ENCODE data around the gene CYB561D1.

CYB561D1 gene

GRCh38 chr1:109501644-109502363, 7.9 kb downstream of the CYB561D1 start:
- no peak for DNase-seq (ENCODE audit: low read depth in 2 of 2)

DNA sequence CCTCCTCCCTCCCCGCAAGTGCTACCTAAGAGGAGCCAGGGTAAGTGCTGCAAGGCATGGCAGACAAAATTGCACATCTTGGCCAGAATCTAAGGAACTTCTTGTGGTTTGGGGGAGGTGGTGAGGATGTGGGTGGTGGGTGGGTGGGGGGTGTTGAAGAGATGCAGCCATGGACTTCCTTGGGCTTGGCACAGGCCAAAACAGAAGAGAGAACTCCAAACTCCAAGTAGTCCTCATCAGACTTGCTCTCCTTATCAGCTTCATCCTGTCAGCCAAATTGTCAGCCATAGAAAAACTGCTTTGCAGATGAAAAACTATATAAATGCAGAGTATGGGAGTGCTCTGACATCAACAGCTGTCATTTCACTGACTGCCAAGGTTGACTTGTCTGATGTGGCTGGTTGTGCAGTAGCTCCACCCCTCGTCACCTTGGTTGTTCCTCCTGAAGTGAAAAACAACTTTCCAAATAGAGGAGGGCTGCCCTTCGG, 8.5 kb downstream of the CYB561D1 start:
- no peak for DNase-seq (ENCODE audit: low read depth in 2 of 2)

DNA sequence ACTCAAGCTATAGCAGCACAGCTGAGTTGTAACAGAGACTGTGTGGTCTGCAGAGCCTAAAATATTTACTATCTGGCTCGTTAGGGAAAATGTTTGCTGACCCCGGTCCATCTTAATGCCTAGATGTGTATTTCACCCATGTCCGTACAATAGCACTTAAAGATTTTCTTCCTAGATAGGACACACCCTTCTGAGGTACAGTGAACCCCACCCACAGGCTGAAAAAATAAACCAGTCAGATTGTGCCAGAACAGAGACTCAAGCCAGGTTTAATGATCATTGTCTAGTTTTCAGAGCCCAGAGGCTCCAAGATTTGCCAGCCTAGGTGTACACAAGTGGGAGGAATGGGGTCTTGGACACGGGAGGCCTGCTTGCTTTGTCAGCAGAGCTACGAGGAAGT, 10.0 kb downstream of the CYB561D1 start:
- no peak for DNase-seq (ENCODE audit: low read depth in 2 of 2)

- no peak for DNase-seq (ENCODE audit: low read depth in 2 of 2)
Measured at GRCh38 chr1:109504974-109505373, 11.1 kb downstream of the CYB561D1 start.

GRCh38 chr1:109508001-109508872, 14.3 kb downstream of the CYB561D1 start:
- no peak for DNase-seq (ENCODE audit: low read depth in 2 of 2)

DNA sequence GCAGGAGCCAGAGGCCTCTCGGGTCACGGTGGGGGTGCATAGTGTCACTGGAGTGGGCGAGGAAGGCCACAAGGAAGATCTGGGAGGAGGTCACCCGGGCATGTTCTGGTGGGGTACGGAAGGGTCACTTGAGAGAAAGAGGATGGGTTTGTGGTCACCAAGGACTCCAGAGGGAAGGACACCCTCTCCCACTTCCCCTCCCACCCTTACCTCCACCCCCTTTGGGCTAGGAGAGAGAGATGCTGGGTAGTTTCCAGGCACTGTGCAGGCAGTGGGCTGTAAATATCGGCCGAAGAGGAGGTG, 14.9 kb downstream of the CYB561D1 start:
- no peak for DNase-seq (ENCODE audit: low read depth in 2 of 2)

DNA sequence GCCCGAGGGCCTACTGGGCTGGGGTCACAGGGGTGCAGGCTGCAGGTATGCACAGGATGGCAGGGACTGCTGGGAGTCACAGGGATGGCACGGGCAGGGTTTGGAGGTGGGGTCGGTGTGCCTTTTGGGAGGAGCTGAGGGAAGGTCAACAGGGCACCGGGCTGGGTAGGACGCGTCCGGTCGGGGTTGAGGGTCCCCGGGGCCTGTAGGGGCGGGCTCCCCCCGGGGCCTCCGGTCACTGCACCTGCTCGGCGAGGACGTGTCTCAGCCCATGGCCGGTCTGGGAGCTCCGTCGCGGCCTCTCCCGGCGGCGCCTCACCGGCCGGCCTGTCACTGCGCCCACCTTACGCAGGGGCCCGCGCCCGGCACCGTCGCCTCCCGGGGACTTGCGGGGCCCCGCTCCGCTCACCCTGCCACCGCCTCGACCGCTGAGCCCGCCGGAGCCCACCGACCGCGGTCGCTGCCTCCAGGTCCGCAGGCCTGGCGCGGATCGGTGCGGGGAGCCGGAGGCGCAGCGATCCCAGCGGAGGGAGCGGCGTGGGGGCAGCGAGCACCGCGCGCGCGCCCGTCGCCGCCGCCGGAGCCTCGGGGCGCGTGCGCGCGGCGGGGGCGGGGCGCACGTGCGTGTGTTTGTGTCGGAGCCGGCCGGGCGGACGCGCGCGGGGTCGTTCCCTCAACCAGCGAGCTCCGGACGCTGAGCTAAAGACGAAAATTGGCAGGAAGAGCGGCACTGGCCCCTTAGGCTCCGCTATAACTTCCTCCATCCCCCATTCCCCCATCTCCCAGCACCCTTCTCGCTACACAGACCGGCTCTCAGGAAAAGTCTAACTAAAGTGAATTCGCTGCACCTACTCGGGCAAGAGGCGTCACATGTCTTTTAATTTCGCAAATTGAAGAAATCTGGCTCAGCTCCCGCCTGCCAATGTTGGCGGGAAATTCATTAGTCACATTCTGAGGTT, 15.6 kb downstream of the CYB561D1 start, which contains the start of gene AMIGO1:
Gene AMIGO1 (minus strand): TSS at position 552 of the 959 bp plus-strand sequence. CDS start 815 bp downstream, outside the sequence.
- DNase-seq (ENCODE audit: low read depth in 2 of 2) = peak in 1 of 2 donors; percentile 35

GRCh38 chr1:109513110-109513710, 19.3 kb downstream of the CYB561D1 start:
- no peak for DNase-seq (ENCODE audit: low read depth in 2 of 2)

DNA sequence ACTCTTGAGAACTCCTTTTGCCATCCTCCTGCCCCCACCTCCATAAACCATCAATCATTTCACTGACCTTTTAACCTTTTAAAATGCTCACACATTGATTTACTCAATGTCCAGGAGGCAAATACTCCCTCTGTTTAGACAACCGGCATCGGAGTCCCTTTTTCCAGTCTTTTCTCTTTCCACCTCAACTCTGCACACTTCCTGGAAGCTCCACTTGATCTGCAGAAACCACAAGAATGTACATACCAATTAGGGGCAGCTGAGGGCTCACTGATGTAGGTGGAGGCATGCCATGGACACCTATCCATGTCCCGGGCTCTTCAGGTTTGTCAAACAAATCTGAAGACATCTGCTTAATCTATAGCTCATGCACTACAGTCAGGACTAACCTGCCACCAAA, 21.0 kb downstream of the CYB561D1 start:
- no peak for DNase-seq (ENCODE audit: low read depth in 2 of 2)

- no peak for DNase-seq (ENCODE audit: low read depth in 2 of 2)
Measured at GRCh38 chr1:109516872-109517271, 23.0 kb downstream of the CYB561D1 start.

DNA sequence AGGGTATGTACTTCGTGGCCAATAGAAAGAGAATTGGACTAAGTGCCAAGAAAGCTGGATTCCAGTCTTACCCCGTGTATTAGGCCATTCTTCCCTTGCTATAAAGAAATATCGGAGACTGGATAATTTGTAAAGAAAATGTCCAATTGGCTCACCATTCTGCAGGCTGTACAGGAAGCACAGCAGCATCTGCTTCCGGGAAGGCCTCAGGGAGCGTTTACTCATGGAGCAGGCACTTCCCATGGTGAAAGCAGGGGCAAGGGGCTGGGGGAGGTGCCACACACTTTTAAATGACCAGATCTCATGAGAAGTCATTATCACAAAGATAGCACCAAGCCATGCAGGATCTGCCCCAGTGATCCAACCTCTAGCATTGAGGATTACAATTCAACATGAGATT, 23.4 kb downstream of the CYB561D1 start:
- DNase-seq (ENCODE audit: low read depth in 2 of 2) = no peak

GRCh38 chr1:109521002-109521951, 27.4 kb downstream of the CYB561D1 start:
- DNase-seq (ENCODE audit: low read depth in 2 of 2) = no peak

DNA sequence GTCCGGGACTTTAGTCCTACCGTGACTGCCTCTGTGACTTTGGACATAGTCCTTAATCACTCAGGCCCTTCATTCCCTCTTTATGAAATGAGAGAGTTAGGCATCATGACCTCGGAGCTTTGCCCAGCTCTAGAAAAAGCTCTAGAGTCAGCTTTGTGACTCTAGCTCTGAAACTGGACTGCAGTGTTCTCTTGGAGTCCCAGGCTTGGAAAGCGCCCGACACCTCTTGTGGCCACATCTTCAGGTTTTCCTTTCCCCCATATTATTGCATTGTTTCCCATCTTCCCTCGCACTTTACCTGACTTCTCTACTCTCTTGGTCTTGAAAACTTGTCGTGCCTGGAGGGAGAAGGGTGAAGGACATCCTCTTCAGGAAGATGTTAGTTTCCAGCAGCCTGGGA, 28.1 kb downstream of the CYB561D1 start:
- DNase-seq (ENCODE audit: low read depth in 2 of 2) = no peak

GRCh38 chr1:109523706-109524105, 29.8 kb downstream of the CYB561D1 start:
- DNase-seq (ENCODE audit: low read depth in 2 of 2) = no peak

DNA sequence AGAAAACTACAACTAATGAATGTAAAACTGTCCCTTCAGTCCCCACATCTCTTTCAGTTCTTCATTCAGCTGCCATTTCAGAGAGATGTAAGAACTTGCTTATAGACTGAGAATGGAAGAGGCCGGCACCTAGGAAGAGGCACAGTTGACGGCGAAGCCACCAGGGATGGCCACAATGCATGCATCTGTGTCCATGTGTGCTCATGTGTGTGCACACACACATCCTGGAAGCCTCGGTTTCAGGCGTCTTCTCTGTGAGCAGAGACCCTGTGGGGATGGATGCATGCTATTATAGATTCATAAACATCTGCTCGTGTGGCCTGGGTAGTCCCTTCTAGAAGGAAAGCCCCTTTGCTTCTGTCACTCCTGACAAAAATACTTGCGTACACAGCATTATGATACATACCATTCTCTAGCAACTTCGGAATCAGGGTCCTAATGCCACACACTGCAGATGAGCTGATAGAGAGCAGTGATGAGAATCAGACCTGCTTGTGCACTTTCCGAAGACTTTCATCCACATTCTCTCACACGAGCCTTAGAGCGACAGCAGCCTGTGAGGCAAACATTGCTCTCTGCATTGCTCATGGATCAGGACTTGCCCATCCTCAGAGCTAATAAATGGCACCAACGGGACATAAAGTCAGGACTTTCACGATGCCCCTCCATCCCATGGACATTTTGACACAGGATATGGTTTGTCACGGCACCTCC, 33.4 kb downstream of the CYB561D1 start:
- DNase-seq (ENCODE audit: low read depth in 2 of 2) = no peak

DNA sequence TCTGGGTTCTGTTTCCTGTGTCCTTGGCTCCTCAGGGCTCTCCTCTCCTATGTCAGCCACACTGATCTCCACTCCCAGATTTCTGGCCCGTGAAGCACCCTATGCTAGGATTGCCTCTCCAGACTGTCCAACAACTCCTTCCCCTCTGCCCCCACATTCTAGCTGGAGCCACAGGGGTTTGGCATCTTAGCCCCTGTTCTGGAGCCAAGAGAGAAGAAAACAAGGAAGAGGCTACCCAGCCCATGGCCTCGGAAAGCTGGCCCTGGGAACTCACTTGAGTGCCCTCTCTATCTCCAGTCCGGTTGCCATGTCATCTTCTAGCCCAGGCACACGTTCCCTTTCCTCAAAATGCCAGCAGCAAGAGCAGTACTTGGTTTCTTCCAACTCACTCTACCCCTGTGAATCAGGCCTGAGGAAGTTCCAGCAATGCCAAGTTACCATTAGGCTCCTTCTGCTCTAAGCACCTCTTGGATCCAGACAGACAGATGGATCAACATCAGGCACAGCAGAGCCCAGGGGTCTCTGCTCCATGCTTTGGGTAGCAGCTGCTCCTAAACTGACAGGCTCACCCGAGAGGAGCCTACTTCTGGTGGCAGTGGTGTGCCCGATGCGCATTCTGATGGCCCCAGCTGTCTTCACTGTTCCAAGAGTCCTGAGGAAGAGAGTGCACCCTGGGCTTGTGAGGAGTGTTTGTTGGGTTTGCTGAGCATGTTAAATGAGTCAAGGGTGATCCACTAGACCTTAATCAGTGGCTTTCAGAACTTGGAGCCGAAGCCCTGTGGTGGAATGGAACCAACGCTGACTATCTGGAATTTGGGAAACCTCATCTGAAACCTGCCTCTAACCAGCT, 34.2 kb downstream of the CYB561D1 start:
- no peak for DNase-seq (ENCODE audit: low read depth in 2 of 2)

DNA sequence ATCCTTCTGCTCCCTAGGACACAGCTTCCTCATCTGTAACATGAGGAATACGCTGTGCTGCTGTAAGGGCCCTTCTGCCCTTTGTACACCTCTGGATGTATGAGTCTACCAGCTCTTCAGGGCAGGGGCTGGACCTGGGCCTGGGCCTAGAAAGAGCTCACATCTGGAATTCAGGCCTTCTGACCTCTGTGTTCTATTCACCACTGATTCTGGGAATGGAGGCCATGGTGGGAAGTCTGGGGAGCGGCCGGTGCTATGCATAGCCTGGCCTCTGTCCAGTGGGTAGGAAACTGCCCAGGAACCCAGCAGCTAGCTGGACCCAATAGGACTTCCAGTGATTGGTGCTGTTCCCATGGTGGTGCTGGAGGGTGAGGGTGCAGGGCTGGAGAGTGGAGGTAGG, 34.8 kb downstream of the CYB561D1 start:
- no peak for DNase-seq (ENCODE audit: low read depth in 2 of 2)

GRCh38 chr1:109529881-109530456, 36.1 kb downstream of the CYB561D1 start:
- DNase-seq (ENCODE audit: low read depth in 2 of 2) = no peak
